Muscle of arm (tissue), 12 donors: Measurements from ENCODE around the gene ZNF74. TPM values are rescaled to one million over a fixed set of nuclear protein-coding genes. Genes with fewer than 3 reads are reported as not detected.
A peak's percentile ranks its signal among the peaks of the same experiment; 100 is the strongest.
"Not testable (repeated sequence)": the region's sequence is repeated elsewhere in the genome, so short reads cannot be mapped to it uniquely, and the experiment has no call there.

Source experiments
- DNase-seq: peaks from one replicate; pipeline ENCODE4 v3.0.0-alpha.2; 2013
- polyA plus RNA-seq, 12 donors: library from polyadenylated mRNA; unstranded; fragments of 120-200 nt; gene quantifications; one replicate each; pipeline ENCODE4 v1.2.1, GENCODE V29; 2013; ENCODE audit not compliant: insufficient read length in 12 of 12

Gene ZNF74
- polyA plus RNA-seq, 12 donors, result 9.7 to 15.5 (median 12.9) TPM; not detected in 1

DNA sequence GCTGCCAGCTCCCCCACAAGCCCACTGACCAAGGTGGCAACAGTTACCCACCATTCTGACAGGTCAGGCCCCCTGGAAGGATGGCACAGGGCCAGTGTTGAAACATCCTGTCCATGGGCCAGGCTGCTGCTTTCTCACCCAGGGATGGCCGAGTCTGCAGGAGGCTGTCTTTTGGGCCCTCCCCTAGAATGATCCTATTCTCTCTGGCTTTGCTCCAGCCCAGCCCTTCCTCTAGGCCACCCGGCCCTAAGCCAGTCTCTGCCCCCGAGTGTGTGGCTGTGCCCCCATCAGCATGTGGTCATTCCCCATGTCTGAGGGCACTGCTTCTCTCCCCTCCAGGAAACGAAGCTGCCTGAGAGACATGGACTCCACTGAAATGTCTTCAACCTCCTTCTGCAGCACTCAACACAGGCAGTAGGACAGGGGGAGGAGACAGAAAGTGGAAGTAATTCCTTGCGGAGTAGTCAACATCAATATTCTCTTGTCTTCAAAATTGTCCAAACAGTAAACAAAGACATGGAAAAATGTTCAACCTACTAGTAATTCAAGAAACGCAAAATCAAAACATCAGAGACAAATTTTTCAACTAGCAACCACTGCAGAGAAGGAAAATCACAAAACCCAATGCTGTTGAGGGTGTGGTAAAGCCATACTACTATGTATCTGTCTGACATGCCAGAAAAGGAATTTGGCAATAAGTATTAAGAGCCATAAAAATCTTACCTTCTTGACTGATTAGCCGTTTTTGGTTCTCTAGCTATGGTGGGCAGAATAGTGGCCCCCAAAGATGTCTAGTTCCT lies 48.7 kb downstream of the ZNF74 start:
- DNase-seq, result no peak

DNA sequence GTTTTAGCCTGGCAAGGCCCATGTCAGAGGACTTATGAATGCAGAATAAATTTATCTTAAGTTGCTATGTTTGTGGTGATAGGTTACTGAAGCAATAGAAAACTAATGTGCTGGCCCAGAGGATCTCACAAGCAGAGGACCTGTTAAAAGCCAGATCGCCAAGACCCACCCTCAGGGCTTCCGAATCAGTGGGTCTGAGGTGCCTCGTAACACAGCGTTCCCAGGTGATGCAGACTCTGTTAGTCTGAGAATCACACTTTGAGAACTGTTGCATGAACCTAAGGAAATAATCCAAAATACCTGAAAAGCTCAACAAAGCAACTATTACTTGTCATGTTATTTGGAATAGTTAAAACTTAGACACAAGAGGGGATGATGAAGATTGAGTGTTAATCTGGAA lies 50.4 kb downstream of the ZNF74 start:
- DNase-seq, result no peak

DNA sequence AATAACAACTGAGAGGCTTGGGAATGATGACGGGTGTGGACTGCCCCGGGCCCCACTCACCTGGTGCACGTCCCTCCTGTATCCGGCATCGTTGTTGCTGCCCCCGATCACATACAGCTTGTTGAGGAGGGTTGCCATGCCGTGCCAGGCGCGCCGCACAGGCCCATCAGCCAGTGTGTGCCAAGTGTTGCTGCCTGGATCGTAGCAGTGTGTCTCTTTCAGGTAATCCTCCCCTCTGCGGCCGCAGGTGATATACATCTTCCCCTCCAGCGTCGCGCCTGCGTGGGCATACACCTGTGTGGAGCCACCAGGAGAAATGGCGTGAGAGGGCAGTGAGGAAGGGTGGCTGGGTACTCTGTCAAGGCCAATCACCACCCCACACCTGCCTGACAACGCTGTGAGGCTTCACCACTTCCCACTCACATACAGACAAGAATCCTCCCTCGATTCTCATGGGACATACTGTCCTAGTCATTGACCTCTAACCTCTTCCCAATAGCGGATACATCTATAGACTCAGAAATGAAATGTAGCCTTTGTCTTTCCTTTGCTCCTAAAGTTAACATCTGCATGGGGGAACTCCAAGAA lies 52.5 kb downstream of the ZNF74 start:
- DNase-seq, result no peak

DNA sequence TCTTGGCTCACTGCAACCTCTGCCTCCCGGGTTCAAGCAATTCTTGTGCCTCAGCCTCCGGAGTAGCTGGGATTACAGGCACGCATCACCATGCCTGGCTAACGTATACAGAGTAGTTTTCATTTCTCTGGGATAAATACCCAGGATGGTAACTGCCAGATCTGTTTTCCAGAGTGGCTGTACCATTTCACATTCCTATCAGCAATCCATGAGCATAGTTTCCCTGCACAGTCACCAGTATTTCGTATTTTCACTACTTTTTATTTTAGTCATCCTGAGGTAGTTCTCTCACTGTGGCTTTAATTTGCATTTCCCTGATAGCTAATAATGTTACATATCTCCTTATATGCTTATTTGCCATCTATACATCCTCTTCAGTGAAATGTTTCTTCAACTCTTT lies 54.7 kb downstream of the ZNF74 start:
- no peak for DNase-seq

DNA sequence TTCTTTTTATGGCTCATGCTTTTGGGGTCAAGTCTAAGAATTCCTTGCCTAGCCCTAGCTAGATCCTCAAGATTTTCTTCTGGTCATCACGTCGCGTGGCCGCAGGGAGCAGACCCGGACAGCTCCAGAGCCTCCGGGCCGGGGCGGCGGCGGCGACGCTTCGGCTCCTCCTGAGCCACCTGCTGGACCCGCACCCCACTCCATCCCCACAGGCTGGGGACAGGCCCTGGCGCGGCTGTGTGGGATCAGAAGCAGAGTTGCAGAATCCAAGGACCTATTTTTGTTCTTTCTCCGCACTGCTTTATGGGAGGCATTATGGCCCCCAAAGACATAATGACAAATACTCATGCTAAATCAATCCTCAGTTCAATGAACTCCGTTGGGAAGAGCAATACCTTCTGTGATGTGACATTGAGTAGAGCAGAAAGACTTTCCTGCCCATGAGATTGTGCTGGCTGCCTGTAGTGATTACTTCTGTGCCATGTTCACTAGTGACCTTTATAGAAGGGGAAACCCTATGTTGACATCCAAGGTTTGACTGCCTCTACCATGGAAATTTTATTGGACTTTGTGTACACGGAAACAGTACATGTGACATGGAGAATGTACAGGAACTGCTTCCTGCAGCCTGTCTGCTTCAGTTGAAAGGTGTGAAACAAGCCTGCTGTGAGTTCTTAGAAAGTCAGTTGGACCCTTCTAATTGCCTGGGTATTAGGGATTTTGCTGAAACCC lies 56.0 kb downstream of the ZNF74 start:
- DNase-seq, result no peak

DNA sequence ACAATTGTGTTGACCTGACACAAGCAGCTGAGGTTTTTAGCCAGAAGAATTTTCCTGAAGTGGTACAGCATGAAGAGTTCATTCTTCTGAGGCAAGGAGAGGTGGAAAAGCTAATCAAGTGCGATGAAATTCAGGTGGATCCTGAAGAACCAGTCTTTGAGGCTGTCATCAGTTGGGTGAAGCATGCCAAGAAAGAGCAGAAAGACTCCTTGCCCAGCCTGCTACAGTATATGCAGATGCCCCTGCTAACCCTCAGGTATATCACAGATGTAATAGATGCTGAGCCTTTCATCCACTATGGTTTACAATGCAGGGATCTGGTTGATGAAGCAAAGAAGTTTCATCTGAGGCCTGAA lies 56.6 kb downstream of the ZNF74 start:
- DNase-seq, result no peak

DNA sequence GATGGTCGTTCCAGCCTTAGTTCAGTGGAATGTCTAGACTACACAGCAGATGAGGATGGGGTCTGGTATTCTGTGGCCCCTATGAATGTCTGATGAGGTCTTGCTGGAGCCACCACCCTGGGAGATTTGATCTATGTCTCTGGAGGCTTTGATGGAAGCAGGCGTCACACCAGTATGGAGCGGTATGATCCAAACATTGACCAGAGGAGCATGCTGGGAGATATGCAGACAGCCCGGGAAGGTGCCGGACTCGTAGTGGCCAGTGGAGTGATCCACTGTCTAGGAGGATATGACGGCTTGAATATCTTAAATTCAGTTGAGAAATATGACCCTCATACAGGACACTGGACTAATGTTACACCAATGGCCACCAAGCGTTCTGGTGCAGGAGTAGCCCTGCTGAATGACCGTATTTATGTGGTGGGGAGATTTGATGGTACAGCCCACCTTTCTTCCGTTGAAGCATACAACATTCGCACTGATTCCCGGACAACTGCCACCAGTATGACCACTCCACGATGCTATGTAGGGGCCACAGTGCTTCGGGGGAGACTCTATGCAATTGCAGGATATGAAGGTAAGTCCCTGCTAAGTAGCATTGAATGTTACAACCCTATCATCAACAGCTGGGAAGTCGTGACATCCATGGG lies 57.3 kb downstream of the ZNF74 start:
- not testable (repeated sequence) for DNase-seq

DNA sequence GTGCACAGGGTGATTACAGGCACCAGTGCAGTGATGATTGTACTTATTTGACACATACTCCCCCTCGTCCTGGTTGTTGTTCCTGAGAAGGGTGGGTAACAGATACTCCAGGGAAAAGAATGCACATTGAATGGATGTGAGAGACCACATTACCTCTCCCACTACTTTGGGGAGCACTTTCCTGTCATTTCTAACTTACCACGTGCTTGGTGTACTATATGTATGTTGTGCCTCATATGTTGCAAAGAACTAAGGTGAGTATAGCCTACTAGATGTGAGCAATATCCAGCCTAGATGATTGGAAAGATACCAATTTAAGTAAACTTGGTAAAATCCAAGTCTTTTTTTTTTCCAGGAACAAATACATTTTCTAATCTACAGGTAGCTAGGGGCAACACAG lies 58.0 kb downstream of the ZNF74 start:
- DNase-seq, result no peak

DNA sequence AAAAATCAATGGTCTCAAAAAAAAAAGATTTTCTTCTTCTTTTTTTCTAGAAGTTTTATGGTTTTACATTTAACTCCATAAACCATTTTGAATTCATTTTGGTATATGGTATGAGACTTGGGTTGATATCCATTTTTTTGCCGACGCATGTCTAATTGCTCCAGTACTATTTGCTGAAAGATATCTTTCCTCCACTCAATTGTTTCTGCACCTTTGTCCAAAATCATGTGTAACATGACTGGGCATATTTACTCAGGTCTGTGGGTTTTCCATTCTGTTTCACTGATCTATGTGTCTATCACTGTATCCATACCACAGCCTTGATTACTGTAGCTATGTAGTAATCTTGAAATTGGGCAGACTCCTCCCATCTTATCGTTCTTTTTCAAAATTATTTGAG lies 59.3 kb downstream of the ZNF74 start:
- DNase-seq, result no peak

DNA sequence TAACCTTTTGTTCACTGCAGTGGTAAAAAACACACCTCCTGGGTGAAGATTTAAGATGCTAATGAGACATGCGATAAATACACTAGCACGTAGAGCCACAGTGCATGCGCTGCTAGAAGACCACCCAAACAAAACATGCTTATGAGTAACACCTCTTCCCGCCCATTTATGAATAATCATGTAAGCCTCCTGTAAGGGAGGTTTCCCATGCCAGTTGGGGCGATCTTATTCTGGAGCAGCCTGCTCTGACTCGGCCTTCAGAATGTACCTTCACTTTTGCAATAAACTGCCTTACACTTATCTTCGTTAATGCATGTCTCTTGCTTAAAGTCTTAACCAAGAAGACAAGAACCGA lies 61.7 kb downstream of the ZNF74 start:
- DNase-seq, result no peak

DNA sequence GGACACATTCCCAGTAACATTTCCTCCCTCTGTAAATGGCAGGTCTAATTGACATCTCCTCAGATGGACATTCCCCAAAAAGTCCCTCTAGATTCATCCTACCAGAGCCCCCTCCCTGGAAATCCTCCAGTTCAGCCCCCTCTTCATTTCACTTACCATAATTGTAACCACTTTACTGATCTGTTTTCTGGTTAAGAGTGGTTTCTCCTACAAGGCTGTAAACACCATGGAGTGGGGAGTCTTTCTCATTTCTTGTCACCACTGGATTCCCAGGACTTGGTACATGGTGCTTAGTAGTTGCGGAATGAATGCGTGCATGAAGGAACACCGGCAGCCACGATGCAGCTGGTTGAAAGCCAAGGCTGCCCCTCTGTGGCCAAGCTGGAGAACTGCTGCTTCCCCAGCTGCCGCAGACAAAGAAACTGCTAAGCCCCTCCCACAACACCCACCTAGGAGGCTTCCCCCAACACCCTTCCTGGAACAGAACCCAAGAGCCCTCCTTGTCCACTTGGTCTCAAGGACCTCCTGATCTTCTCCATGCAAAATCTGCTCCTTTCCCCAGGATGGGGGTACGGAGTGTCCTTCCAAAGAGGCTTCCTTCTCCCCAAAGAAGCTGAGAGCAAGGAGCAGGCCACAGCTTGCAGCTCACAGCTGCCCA lies 62.2 kb downstream of the ZNF74 start:
- DNase-seq, result peak; percentile 85

DNA sequence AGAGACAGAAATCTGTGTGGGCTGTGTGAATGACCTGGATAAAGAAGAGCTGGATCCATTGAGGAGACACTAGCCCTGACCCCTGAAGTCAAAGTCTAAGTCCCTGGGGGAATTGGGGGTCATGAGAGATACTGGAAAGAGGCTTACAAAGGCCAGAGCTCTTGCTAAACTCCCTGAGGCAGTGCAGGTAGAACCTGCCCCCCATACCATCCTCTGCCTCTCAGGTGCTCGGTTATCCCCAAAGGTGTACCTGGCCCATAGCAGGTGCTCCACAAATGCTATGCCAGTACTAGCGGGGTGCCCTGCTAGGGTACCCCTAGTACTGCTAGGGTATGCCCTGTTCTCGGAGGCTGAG lies 62.7 kb downstream of the ZNF74 start:
- DNase-seq, result no peak

DNA sequence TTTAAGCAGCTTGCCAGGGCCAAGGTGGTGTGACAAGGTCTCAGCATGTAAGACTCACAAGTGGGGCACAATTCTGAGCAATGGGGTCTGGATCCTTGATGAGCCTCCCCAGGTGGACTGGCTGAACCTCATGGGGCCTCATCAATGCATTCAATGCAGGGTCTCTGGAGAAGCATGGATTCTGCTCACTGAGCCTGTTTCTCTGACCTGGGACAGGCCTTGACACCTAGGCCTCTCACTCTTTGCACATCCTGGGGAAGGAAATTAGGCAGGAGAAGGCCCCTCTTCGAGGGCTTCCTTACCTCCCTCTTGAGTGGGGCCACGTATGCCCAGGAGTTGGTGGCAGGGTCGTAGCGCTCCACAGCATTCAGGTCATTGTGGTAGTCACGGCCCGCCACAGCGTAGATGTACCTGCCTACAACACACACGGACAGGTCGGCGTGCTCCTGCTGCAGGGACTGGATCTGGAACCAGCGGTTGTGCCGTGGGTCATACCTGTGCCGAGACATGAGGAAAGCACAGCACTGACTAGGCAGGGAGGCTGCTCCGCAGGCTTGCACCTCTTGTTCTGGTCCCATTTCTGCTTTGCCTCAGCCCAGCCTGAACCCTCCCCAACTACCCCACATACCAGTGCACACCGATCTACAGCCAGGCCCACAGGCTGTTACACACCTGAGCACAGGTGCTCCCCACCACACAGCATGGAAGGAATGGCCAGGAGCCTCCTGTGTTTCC lies 63.7 kb downstream of the ZNF74 start:
- DNase-seq, result no peak

Other genes with a start within 250 kb of the ZNF74 start
- gene CCDC188, start 243.1 kb upstream of the ZNF74 start, polyA plus RNA-seq, result 1 to 10 TPM in 6 of 12 donors, under 1 TPM in 4, not detected in 2; 0.52 to 2.4 (median 1.2) TPM
- 10 to 100 TPM in 5 of 12 donors, 1 to 10 TPM in 6, not detected in 1; 5.5 to 23.9 (median 9.7) TPM for gene RTN4R, start 125.8 kb upstream of the ZNF74 start, polyA plus RNA-seq
- gene DGCR6L, start 74.1 kb upstream of the ZNF74 start, polyA plus RNA-seq, result 10 to 100 TPM in 11 of 12 donors, not detected in 1; 40.2 to 98.3 (median 46.6) TPM
- gene SCARF2, start 43.7 kb downstream of the ZNF74 start, polyA plus RNA-seq, result 10 to 100 TPM in 9 of 12 donors, 1 to 10 TPM in 2, not detected in 1; 8.8 to 23.4 (median 13.0) TPM
- 10 to 100 TPM in 11 of 12 donors, not detected in 1; 26.0 to 37.8 (median 32.5) TPM for gene KLHL22, start 101.6 kb downstream of the ZNF74 start, polyA plus RNA-seq
- gene MED15, start 113.5 kb downstream of the ZNF74 start, polyA plus RNA-seq, result 10 to 100 TPM in 11 of 12 donors, not detected in 1; 27.4 to 91.0 (median 35.9) TPM